IMR-90 (cell line): ENCODE data around the gene PLA2G2C.
A peak's percentile ranks its signal among the peaks of the same experiment; 100 is the strongest.

Experiments
- BHLHE40 ChIP-seq: fragments of 150-350 bp; IDR thresholded peaks from 2 replicates; pipeline ENCODE4 v1.6.1; 2016; ENCODE audit warnings: mild to moderate bottlenecking, low read depth, low read length
- CEBPB ChIP-seq: IDR thresholded peaks from 2 replicates; pipeline ENCODE4 v1.6.1; 2012; ENCODE audit warnings: low read depth, low read length, improper control_type of control experiment
- CHD1 ChIP-seq: IDR thresholded peaks from 2 replicates; pipeline ENCODE4 v1.6.1; 2012; ENCODE audit warnings: low read depth, low read length, improper control_type of control experiment
- CTCF ChIP-seq: conservative IDR thresholded peaks from 2 replicates; pipeline ENCODE4 v1.5.1; 2012; ENCODE audit warnings: mild to moderate bottlenecking, low read depth, low read length, improper control_type of control experiment
- ELK1 ChIP-seq: fragments of 150-350 bp; IDR thresholded peaks from 2 replicates; pipeline ENCODE4 v1.6.1; 2016; ENCODE audit warnings: low read depth, mild to moderate bottlenecking, low read length, moderate library complexity, borderline replicate concordance
- FOS ChIP-seq: fragments of 150-350 bp; IDR thresholded peaks from 2 replicates; pipeline ENCODE4 v1.6.1; 2016; ENCODE audit warnings: low read depth, low read length
- MAZ ChIP-seq: IDR thresholded peaks from 2 replicates; pipeline ENCODE4 v1.6.1; 2012; ENCODE audit warnings: low read depth, mild to moderate bottlenecking, low read length, improper control_type of control experiment, moderate library complexity, borderline replicate concordance
- MXI1 ChIP-seq: IDR thresholded peaks from 2 replicates; pipeline ENCODE4 v1.6.1; 2012; ENCODE audit warnings: low read depth, mild to moderate bottlenecking, low read length, moderate library complexity, borderline replicate concordance
- POLR2A ChIP-seq: IDR thresholded peaks from 2 replicates; pipeline ENCODE4 v1.6.1; 2012; ENCODE audit warnings: mild to moderate bottlenecking, low read depth, low read length
- RAD21 ChIP-seq: IDR thresholded peaks from 2 replicates; pipeline ENCODE4 v1.6.1; 2012; ENCODE audit warnings: low read length, improper control_type of control experiment
- SMC3 ChIP-seq: fragments of 150-350 bp; IDR thresholded peaks from 2 replicates; pipeline ENCODE4 v1.6.1; 2016; ENCODE audit warnings: low read depth, mild to moderate bottlenecking, antibody characterized with exemption, low read length, moderate library complexity

DNA sequence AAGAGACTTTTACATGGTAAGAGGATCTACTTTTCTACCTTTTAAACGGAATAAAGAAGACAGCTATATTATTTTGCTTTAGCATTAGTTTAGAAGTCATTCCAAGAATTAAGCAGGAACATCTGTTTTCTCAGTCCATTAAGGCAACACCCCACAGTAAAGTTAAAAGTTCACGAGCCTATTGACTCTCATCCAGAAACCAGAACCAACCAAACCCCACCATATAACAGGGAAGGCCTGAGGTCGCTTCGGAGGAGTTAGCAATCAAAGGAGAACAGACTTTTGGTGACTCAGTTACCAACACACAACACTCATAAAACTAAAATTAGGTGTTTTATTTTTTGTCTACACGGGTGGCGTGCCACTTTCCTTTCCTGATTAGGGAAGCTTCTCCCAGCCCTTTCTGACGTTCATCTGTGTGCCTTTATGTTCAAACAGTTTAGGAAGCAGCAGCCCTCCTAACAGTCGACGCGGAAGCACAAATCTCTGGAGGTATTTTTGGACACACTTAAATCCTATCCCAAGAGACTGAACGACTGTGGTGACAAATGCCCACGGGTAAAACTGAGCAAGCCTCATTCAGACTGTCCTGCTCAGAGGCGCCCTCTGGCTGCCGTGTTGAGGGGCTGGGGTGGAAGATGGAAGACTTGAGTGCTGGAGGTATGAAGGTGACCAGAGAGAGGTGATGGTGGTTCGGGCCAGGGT is 8.6 kb upstream of the PLA2G2C start:
- TF ChIP-seq POLR2A (no peak), CTCF (peak; percentile 59), CEBPB (no peak), FOS (no peak), BHLHE40 (no peak), ELK1 (no peak), SMC3 (peak; percentile 64), CHD1 (no peak), MAZ (no peak), MXI1 (no peak), RAD21 (peak; percentile 48)
